GM18870 (cell line): ENCODE results near the gene KLKB1.
"Not testable (repeated sequence)": the region's sequence is repeated elsewhere in the genome, so short reads cannot be mapped to it uniquely, and the experiment has no call there.

Source experiments
- ATAC-seq: cut with Tn5 transposase; IDR thresholded peaks from one replicate; pipeline ENCODE4 v1.9.1; 2021; ENCODE audit warnings: moderate library complexity; ENCODE audit not compliant: unreplicated experiment

KLKB1 gene

DNA sequence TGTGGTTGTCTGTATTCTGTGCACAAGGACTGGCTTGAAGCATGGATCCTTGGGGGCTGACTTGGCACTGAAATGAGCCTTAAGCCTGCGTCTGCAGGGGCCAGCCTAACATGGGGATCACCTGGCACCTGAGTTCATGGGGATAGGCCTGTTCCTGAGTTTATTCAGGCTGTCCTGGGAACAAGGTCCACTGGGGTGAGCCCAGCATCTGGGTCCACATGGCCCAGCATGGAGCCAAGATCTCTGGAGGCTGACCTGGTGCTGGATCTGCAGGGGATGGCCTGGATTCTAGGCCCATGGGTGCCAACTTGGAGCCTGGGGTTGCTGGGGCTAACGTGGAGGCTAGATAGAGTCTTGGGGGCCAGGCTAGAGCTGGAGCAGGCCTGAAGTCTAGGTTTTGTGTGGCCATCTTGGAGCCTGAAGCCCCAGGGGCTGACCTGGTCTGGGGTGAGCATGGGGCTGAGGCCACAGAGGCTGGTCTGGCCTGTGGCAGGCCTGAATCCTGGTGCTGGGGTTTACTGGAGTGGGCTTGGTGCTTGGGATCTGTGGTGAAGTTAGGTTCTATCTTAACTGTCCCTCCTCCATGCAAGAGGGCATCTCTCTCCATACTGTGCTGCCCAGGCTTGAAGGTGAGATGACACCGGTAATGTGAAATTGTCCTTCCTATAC, 652 bp upstream of the KLKB1 start:
- ATAC-seq = no peak

DNA sequence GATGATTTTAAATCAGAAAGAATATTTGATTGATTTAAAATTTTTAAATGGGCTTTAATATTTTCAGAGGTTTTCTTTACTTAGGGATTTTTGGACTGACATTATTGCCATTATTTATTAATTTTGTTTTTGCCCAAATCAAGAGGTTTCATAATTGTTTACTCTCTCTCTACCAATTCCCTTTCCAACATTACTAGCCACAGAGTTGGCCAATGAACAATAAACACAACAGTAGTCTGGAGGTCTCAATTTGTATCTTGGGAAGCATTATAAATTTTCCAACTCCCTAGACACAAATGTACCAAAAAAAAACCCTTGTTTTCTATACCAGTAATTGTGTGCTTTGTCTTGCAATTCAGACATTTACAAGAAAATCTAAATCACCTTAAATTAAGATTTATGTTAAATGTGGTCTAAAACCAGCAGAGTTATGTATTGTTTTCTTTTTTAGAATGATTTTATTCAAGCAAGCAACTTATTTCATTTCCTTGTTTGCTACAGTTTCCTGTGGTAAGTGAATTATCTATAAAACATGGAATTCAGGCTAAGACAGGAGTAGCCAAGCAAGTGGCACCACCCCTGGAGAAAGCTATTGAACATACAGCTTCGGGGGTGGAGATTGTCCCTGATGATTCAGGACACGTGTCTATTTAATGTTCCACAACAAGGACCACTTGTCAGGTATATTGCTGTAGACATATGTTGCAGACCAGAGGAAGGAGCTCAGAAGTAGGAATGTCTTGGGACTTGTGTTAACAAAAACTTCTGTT, 622 bp downstream of the KLKB1 start:
- ATAC-seq = no peak

DNA sequence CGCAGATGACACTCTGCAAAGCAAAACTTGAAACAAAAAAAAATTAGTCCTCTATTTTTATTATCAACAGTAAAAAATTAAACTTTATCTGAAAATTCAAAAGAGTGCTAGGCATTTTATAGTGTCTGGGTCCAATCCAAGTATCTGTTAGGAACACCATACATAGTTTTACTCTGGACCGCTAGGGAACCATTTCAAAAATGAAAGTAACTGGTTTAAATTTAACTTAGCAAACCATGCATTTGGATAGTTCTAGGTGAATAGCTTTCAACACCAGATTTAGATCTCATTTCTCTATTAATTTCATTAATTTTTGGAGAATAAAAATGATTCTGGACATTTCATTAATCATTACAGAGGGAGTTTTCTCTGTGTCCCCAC, 1.2 kb downstream of the KLKB1 start:
- ATAC-seq = no peak

DNA sequence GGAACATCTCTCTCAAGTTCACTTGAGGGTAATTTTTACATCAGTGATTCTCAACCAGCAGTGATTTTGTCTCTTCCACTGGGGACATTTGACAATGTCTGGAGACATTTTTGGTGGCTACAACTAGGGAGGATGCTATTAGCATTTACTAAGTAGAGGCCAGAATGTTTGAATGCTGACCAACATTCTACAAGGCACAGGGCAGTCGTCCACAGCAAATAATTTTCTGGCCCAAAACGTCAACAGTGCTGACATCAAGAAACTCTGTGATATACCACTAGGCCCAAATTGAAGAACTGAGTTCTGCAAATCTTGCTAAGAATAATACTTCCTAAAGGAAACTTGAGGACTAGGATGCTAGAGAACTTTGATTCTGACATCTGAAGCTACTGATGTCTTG, 7.1 kb downstream of the KLKB1 start:
- no peak for ATAC-seq

DNA sequence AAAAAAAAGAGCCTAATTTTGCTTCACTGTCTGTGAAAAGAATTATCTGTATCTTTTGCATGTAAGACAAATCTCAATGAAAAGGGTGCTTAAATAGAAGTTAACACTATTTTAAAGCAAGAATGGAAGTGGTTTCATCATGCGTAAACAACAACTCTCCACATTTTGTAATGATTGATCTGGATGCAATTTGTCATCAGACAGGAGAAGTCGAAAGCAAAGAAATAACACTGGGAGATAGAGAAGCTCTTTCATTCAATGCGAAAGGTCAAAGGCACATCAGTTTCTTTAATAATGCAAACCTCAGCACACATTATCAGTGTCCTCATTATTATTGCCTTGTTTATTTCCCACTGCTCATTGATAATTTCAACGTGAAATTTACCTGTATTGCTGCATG, 8.8 kb downstream of the KLKB1 start:
- ATAC-seq = no peak

DNA sequence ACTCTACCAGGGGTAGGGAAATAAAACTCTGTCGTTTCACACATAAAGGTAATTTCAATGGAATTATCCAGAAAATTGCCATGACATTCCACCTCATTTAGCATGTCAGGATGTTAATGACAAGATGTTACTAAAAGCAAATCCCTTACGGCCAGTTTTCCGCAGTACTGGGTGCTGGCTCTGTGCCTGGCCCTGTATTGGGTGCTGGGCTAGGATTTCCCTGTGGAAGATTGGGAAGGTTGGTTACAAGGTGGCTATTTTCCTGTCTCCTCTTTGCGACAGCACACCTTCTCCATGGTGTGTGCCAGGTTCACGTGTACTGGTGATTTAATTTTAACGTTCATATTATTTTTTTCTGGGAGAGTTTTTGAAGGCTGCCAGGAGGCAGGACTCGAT, 13.1 kb downstream of the KLKB1 start:
- ATAC-seq = no peak

DNA sequence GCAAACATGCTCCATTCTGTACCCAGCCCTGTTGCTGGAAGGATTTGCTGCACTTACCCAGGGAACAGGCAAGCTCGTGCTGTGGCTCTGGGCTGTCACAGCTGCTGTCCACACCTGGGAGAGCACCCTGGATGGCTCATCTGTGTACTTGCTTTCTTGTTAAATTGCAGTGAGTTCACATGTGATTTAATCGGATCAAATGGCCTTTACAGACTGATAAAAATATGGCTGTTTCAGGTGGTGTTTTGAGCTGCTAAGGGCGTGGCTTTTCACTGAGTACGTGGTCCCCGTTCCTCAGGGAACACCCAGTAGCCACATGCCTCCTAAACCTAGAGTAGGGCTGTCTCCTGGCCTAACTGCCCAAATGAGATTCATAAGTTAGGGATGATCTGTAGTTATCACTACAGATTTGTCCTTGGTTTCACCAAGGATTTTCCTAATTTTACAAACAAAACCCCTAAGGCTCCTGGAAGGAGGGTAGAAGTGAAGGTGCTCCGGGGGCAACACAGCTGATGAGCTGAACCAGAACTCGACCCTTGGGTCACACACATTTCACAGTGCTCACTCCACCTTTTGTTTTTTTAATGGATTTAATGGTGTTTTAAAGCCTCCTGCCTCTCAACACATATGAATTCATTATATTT, 13.7 kb downstream of the KLKB1 start:
- no peak for ATAC-seq

DNA sequence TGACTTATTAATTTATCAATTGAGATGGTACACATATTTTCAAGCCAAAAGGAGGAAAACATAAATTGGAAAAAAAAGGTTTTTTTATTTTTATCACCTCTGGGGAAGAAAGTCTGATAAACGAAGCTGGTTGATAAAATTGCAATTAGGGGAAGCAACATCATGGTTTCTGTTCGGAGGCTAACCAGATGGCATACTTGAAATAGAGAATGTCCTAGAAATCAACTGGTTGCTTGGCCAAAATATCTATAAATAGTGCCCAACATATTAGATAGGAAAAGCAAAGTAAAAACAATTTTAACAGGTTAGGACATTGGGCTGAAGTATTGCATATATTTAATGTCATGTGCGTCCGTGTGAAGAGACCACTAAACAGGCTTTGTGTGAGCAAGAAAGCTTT, 14.3 kb downstream of the KLKB1 start:
- no peak for ATAC-seq

DNA sequence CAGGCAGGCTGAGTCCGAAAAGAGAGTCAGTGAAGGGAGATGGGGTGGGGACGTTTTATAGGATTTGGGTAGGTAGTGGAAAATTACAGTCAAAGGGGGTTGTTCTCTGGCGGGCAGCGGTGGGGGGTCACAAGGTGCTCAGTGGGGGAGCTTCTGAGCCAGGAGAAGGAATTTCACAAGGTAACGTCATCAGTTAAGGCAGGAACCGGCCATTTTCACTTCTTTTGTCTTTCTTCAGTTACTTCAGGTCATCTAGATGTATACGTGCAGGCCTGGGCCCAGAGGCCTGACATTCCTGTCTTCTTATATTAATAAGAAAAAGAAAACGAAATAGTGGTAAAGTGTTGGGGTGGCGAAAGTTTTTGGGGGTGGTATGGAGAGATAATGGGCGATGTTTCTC, 14.7 kb downstream of the KLKB1 start:
- not testable (repeated sequence) for ATAC-seq

DNA sequence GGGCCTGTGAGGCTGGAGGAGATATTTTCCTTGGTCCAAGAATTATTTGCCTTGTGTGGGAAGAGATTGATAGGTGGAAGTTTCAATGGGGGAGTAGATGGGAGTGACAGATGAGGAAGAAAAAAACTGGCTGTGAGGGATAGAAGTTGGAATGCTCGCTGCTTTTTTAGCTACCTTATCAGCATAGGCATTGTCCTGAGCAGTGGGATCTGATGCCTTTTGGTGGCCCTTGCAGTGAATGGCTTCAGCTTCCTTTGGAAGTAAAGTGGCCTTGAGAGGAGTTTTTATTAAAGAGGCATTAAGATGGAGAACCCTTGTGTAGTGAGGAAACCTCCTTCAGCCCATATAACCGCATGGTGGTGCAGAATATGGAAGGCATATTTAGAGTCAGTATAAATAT, 16.0 kb downstream of the KLKB1 start:
- ATAC-seq = no peak

DNA sequence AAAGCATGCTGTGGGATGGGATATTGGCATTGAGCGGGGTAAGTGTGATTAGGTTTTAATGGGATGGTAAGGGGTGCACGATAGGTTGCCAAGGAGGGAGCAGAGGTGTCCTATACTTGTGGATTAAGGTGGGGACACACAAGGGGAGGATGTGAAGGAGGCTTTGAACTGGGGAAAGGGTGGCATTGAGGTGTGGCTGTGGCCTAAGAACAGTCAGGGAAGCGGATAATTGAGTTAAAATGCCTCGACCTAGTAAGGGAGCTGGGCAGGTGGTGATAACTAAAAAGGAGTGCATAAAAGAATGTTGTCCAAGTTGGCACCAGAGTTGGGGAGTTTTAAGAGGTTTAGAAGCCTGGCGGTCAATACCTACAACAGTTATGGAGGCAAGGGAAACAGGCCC, 17.5 kb downstream of the KLKB1 start:
- no peak for ATAC-seq

DNA sequence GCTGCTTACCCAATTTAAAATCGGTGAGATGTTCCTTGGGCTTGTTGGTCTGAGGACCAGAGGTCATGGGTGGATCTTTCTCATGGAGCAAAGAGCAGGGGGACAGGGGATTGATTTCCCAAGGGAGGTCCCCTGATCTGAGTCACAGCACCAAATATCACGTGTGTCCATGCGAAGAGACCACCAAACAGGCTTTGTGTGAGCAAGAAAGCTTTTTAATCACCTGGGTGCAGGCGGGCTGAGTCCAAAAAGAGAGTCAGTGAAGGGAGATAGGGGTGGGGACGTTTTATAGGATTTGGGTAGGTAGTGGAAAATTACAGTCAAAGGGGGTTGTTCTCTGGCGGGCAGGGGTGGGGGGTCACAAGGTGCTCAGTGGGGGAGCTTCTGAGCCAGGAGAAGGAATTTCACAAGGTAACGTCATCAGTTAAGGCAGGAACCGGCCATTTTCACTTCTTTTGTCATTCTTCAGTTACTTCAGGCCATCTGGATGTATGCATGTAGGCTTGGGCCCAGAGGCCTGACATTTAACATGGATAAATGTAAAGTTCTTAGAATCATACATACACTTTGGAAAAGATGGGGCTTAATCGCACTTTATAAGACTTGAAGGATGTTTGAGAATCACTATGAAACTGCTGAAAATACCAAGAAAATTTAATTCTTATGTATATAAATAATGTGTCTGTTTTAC, 19.9 kb downstream of the KLKB1 start:
- not testable (repeated sequence) for ATAC-seq

DNA sequence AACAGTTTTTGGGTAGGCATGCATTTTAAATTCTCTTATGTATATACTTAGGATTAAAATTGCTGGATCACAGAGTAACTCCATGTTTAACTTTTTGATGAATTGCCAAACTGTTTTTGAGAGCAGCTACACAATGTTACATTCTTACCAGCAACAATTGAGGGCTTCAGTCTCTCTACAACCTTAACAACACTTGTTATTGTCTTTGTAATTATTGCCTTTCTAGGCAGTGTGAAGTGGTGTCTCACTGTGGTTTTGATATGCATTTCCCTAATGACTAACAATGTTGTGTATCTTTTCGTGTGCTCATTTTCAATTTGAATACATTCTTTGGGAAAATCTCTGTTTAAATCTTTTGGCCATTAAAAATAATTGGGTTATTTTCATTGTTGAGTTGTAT, 21.3 kb downstream of the KLKB1 start:
- no peak for ATAC-seq

DNA sequence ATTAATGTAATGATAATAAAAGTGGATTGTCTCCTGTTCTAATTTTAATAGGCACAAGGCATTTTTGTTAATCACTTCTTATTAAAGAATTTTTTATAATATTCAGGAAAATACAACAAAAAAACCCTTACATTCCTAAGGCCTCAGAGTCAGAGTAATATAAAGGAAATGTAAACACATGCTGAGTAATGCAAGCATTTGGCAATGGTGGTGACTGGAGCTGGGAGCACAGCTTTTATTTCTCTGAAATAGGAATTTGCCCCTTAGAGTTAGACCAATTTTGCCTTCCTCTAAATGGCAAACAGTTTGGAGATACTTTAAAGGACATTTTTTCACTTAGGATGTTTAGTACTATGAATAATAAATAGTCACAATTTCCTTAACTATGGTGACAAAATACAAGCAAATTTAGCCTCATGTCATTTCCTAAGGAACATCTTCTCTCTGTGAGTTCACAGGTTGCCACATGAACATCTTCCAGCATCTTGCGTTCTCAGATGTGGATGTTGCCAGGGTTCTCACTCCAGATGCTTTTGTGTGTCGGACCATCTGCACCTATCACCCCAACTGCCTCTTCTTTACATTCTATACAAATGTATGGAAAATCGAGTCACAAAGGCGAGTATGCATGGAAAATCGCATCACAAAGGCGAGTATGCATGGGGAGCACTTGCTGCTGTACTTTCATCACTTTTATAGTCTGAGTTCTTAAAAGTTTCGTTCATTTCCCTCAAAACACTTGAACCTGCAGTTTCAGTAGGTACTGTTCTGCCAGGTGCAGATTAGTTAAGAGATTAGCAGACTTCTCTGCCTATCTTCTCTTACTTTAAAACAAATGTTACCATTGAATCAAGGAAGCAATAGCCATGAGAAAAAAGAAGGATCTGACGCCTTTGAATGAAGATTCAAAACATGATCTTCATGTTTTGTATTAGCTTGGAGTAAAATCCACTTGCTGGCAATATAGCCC, 22.8 kb downstream of the KLKB1 start:
- ATAC-seq = no peak

DNA sequence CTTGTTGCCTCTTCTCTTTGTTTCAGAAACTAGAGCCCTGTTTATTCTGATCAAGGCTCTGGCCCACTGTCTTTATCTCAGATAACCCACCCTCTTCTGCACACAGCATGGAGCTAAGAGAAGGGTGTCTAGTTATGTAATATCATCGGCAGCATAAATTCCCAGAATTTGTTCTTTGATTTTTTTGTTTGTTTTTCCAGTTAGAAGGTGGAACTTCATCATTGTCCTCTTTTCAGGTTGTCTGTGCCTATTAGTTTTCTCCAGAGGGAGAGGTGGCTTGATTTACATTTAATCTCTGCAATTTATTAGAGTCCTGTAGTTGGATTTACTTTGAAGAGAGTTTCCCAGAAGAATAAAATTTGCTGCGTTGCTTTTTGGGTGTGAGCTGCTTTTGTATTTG, 23.5 kb downstream of the KLKB1 start:
- ATAC-seq = no peak

DNA sequence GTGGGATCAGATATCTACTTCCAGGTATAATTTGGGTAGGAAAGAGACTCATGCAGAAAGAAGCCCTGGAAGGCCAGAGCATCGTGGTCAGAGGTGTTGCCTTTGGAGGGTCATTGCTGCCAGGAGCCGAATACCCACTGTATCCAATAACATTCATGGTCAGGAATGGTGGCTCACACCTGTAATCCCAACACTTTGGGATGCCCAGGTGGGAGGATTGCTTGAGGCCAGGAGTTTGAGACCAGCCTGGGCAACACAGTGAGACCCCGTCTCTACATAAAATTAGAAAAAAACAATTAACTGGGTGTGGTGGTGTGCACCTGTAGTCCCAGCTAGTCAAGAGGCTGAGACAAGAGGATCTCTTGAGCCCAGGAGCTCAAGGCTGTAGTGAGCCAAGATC, 27.8 kb downstream of the KLKB1 start:
- ATAC-seq = no peak

DNA sequence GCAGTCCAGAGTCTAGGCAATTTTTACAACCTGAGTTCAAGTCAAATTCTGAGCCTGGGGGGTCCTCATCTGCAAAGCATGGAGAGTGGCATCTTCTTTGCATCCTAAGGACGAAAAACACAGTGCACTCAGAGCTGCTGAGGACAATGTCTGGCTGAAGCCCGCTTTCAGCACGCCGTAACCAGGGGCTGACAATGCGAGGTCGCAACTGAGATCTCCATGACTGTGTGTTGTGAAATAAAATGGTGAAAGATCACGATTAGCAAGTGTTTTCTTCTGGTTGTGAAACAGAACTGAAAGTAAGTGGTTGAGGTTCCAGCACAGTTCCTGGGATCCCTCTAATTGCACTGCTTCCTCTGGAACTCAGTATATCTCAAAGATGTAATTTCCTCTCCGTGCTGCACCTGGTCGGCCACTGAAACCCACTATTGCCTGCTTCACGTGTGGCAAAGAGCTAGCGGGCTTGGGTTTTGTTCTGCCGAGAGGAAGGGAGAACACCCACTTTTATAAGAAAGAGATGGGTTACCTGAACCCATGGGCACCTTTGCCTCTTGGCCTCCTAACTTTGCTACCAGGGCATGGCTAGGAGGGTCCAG, 31.0 kb downstream of the KLKB1 start:
- ATAC-seq = no peak

DNA sequence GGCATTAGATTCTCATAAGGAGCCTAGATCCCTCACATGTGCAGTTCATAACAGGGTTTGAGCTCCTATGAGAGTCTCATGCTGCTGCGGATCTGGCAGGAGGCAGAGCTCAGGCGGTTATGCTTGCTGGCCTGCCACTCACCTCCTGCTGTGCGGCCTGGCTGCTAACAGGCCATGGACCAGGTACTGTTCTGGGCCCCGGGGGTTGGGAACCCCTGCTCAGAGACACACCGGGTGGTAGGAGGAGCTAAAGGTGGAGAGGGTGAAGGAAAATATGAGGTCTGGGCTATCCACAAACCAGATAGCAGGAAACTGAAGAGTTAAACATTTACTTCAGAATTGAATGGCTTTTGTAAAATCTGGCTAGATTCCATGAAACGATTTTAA, 32.8 kb downstream of the KLKB1 start:
- ATAC-seq = no peak

DNA sequence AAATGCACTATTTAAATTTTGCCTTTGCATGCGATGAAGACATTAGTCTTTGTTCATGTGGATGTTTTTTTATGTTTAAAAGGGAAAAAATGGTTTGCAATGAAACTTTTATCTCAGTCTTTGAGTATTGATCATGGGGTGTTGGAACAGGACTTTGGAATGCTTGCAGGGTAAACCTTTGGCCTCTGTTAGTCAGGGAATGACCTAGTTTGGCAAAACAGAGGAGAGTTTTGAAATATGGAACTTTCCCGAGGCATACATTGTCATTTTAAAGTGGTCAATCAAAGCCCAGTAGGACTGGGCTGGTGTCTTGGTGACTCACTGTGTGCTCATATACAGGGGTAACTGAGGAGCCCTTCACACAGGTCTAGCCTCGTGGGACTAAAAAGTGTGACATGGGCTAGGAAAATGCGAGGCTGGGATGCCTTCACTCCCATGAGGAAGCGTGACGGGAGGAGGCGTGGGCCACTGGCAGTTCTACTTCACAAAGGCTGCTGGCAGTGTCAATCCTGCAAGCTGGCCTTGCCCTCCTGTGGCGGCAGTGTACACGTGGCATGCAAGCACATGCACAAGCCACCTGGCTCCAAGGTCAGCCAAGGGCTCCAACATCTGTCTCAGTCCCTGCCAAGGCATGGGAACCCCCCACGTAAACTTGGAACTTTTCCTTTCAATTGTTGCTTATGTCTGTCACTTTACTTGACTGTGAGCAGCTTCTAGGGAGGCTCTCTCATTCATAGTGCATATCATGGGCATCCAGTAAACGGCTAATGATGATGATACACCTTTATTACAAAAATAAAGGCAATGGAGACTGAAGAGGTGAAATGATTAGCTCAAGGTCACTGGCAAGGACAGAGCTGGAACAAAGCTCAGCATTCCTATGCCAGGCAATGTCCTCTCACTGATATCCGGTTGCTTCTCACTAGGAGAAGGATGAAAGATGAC, 33.5 kb downstream of the KLKB1 start:
- ATAC-seq = no peak
